Renal cortical epithelial cell (primary cell): Measurements from ENCODE around the gene PLCE1. TPM values are rescaled to one million over a fixed set of nuclear protein-coding genes. Genes with fewer than 3 reads are reported as not detected.
A peak's percentile ranks its signal among the peaks of the same experiment; 100 is the strongest.

Source experiments
- DNase-seq: peaks from one replicate; pipeline ENCODE4 v3.0.0-alpha.2; 2011; ENCODE audit warnings: low read depth
- total RNA-seq: library from RNA; depleted of rRNA; stranded (reverse); fragments of >200 nt; gene quantifications from 2 replicates; pipeline ENCODE4 v1.2.3, GENCODE V29; 2014

PLCE1 gene
- total RNA-seq, 1 donor from 2014 or later, result 4.4 TPM

DNA sequence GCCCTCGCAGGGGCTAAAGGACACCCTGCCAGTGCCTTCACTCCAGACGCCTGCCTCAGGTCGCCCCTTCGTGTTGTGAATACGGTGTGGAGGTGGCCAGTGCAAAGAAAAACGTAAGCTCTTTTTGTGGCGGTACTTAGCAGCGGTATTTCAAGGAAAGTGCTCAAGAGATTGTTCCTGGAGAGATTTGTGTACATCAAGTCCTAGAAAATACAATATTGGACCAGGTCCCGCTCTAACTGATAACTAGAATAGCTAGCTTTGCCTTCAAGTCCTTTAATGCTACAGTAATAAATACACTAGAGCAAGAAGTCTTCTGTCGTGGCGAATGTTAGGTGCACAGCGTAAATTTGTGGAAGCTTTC, 689 bp downstream of the PLCE1 start:
- DNase-seq, result no peak

DNA sequence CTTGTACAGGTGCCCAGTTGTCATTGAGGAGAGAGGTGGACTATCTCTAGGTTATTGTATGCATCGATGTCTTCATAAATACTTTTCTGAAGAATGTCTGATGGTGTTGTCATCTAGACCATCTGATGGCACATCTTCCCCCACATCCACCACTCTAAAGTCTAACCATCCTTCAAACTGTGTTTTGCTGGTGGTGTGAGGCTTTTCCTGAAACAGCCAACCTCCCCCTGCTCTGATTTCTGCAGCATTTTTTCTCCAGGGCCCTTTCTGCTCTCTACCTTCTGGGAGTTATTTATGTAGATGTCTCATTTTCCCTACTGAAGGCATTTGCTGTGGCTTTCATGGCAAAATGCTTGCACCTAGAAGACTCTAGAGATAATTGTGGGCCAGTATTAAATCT, 1.5 kb downstream of the PLCE1 start:
- DNase-seq, result no peak

DNA sequence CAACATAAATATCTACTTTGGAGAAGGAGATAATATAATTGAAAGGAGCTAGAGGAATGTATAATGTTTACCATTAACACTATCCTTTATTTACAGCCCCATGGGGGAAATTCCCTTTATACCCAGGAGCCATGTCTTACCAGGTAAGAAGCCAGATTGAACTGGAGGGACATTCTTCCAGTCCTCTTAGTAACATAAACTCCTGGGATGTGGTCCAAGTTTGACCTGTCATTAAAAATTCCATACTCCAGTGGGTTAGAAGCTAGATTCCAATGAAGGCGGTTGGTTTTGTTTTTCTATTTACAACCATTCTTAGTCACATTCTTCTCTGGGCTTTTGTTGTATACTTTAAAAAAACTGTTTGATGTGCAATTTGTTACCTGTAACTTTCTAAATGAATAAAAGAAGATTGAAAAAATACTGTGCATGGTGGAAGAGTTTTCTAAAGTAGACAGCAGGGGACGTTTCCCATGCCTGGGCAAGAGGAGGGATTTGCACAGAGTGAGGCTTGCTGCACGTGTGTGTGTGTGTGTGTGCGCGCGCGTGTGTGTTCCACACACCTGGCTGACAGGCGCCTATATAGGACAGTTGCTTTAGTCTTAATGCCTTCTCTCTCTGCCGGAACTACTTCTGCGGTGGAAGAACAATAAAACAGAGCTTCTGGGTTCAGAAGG, 2.0 kb downstream of the PLCE1 start:
- peak; percentile 94 for DNase-seq

DNA sequence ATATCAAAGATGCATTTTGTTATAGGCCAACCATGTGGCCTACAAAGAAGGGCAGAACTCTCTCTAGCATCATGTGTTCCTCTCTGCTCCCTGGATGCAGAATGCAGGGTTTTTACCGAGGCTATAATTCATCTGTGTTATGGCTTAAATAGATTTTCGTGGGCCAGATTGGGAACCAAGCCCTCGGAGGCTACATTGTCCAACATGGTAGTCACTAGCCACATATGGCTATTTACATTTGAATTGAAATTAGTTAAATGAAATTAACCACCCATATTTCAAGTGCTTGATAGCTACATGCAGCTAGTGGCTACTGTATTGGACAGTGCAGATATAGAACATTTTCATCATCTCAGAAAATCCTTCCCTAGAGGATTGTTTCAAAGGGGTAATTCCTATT, 2.8 kb downstream of the PLCE1 start:
- no peak for DNase-seq

DNA sequence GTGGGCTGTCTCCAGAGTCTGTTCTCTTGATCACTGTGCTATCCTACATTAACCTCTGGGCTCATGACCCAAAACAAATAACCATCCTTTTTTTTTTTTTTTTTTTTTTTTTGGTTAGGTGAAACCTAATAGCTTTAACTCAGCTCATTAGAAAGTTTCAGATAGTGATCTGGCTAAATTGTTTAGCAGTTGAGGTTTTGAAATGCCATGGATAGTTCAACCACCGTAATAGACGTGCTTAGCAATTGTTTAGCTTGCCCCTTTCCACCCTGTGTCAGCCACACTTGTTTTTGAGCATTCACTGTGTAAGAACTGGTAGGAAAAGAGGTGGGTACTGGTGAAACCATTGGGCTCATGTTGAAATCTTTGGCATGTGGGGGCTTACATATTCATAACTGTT, 3.8 kb downstream of the PLCE1 start:
- no peak for DNase-seq

DNA sequence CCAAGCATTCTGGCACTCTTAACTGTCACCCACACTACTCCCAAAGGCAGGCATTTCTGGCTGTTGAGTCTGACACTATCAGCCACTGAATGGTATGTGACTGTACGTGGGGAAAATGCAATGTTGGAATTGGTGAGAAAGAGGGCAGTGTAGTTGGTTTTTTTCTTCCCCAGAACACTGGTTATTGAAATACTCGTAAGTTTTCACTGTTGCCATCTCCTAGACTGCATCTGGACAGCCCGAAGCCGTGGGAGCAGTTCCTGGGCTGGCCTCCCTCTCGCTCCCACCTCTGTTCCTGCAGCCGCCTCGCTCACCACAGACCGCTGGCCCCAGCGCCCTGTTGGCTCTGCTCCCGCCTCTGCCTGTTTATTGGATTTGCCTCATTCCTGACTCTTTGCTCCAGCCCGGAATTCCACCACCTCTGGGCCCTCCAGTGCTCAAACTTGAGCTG, 5.7 kb downstream of the PLCE1 start:
- DNase-seq, result no peak

DNA sequence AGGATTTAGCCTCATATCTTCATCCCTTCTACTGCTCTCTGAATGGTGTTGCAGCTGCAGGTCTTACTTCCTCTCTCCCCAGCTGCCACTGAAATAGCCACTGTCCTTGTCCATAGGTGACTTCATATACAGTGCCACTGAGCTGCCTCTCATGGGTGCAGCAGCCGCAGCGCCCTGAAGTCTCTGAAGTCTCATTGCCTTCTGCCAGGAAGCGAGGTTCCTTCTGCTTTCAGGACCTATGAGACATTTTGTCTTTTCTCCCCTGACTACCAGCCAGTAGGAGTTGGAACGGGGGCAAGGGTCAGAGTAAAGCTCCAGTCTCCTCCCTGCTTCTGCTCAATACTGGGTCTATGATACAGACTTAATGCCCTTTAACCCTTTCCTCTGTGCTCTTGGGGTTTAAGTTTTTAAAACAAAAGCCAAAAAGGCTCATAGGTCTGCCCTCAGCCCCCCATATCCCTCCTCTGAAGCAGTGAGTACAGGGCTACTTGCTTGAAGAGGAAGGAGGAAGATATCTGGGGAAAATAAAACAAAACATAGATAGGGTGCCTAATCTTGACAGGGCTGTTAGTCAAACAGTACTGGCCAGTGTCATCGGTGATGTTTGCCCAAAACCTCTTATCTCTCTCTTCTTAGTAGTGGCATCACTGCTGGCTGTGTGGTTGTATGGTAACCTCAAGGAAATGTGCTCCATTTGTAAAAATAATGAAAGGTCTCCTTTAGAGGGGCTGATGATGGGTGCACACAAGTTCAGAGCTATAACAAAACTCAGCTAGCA, 7.1 kb downstream of the PLCE1 start:
- DNase-seq, result no peak

DNA sequence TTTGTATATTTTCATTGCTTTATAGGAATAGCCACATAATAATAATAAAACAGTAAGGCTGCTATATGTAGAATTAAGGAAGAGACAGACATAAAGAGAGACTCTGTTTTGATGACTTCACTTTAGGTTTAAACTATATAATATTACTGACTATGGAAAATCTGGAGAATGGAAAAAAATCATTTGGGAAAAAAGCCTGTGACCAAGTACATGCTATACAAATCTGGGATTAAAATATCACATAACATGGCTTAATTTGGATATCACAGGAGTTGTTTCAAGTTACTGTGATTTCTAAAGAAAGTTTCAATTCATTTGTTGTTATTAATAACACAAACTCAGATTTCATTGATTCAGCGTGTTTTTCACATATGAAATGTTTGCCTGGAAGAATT, 7.7 kb downstream of the PLCE1 start:
- DNase-seq, result no peak

DNA sequence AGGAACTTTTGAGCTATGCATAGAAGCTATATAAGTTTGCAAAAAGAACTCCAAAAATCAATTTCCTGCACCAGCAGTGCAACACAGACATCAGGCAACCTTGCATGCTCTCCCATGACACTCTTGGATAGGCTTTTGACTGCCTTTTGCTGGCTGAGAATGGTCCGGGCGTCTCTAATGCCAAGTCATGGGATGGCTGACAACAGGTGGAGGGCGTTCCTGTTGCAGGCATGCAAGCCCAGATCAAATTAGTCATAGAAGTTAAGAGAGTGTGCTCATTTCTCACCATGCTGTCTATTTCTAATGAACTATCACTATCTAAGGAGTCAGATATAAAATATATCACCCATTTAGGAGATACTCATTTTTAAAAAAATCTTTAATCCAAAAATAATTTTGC, 8.4 kb downstream of the PLCE1 start:
- DNase-seq, result no peak

DNA sequence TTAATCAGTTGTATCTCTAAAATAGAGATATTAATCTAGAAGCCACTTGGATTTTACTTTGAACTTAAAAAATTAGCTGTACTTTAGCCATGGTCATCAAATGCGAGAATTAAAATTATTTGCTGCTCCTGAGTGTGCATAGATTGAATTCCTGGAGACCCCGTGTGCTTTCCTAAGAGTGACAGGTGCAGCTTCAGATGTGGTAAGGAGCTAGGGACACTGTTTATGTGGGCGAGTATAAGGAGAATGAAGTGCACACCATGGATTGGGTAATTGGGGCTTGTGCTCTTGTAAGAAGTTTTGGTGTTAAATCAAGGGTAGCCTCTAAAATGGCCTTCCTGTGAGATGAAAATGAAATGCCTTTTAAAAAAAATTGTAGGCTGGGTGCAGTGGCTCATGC, 9.8 kb downstream of the PLCE1 start:
- DNase-seq, result no peak

DNA sequence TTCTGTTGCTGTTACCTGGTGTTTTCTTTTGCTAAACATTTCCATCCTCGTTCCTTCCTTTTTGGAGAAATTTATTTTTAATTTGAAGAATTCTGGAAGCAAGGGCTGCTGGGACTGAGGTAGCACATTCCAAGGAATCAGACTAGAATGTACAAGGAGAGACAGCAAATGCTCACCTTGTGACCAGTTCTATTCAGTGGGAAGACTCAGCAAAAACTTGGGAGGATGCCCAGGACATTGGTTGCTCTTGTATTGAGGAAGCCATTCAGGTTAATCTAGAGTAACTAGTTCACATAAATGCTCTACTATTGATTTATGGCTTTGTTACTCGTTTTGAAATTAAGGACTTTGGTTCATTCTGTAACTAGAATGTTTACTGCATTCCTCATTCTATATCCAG, 11.3 kb downstream of the PLCE1 start:
- DNase-seq, result peak; percentile 65

DNA sequence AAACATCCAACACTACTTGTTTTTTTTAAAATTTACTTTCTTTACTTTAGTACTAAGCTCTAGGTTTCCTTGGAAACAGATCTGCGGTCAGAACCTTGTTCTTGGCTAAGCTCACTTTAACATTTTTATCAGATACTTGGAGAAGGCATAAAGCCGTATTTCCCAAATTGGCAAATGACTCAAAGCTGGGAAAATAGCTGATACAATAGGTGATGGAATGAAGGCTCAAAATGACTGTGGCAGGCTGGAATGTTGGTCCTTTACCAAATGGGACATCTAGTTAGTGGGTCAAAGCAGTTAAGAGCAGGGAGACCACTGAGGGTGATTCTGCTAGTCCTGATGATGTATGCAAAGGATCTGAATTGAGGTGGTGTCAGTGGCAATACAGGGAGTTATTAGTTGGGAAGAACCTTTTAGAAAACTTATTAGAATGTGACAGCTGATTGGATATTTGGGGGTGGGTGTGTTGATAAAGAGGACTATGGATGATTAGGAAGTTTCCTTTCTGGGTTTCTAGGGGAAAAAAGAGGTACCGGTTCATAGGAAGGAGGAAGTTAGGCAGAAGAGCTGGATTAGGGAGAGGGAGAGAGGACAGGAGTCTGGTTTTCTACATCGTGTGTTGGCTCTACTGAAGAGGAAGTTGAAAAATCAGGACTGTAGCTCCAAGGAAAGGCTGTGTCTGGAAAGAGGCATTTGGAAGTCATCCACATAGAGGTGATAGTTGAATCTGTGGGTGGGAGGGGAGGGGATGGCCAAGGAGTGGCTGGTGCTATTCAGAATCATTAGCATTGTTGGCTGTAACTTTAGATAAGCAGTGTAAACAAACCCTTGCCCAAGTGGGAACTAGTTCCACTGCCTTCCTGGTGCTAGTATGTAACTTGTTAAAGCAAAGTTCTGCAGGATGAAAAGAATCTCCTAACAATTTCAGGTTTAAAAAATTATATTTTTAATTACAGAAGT, 13.1 kb downstream of the PLCE1 start:
- peak; percentile 52 for DNase-seq

DNA sequence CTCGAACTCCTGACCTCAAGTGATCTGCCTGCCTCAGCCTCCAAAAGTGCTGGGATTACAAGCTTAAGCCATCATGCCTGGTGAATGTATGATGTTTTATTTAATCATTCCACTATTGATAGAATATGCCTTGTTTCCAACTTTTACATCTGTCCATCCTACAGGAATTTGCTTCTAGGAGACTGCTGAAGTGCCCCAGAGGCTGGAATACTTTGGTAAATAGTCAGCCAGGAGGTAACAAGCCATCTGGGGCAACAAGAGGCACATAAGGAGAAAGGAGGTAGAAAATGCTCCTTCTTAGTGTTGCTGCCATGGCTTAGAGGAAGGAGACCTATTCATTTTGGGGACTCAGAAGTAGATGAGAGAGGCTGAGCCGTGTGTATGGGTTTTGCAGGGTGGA, 14.8 kb downstream of the PLCE1 start:
- DNase-seq, result no peak

DNA sequence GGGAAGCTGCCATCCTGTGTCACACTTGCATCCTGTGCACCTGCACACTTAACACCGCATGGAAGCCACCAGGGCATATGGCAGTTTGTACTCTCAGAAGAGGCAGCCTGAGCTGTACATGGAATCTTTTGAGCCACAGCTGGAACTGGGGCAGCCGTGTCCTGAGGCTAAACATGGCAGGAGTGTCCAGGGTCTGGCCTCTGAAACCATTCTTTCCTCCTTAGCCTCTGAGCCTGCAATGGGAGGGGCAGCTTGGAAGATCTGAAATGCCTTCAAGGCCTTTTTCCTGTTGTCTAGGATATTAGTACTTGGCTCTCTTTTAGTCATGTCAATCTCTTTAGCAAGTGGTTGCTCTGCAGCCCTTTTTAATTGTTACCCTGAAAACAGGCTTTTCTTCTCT, 16.4 kb downstream of the PLCE1 start:
- DNase-seq, result no peak

DNA sequence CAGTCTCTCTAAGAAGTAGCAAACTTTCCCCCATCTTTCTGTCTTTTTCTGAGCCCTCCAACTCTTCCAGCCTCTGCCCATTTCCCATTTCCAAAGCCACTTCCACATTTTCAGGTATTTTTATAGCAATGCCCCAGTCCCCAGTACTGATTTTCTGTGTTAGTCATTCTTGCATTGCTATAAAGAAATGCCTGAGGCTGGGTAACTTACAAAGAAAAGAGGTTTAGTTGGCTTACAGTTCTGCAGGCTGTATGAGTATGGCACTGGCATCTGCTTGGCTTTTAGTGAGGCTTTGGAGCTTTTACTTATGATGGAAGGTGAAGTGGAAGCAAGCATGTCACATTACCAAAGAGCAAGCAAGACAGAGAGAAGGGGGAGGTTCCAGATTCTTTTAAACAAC, 17.2 kb downstream of the PLCE1 start:
- peak; percentile 36 for DNase-seq

DNA sequence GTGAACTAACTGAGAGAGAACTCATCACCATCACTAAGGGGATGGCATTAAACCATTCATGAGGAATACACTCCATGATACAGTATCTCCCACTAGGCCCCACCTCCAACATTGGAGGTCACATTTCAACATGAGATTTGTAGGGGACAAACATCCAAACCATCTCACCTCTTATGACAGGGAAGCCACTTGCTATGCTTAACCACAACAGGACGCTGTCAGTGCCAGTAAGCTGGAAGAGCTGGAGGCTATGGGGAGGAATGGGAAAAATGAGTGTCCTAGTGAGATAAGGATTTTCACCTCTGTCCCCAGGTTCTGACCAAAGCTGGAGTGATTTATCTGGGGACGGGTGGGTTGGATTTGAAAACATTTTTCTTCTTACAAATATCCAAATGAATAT, 17.6 kb downstream of the PLCE1 start:
- no peak for DNase-seq

DNA sequence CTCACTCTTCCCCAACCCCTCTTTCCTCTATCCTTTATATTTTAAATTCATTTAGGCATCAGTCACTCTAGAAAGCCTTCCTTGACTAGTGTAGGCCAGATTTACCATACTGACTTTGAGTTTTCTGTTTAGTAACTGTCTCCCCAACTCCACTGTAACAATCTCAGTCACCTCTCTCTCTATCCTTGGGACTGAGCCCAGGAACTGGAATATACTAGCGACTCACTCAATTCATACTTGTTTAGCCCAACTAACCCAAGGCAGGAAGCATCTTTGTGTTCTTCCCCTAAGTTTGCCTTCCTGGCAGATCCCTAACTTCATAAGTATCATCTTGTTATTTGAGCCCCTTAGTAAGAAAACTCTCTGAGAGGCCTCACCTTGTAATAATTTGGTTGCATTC, 19.1 kb downstream of the PLCE1 start:
- DNase-seq, result no peak

DNA sequence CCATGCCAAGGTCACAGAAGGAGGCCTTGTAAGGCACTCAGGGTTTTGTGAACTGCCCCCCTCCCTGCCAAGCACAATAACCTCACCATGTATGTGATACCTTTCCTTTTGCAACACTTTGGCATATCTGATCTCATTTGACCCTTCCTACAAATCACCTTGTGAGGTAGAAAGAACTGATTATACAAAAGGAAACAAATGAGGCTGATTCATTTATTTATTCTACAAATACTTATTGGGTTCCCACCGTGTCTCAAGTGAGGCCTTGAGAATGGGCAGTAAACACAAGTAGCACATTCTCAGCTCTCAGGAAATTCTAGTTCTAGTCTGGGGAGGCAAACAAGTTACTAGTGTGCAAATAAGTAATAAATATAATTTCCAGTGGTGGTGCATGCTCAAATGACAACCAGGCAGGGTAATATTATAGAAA, 19.6 kb downstream of the PLCE1 start:
- DNase-seq, result no peak

DNA sequence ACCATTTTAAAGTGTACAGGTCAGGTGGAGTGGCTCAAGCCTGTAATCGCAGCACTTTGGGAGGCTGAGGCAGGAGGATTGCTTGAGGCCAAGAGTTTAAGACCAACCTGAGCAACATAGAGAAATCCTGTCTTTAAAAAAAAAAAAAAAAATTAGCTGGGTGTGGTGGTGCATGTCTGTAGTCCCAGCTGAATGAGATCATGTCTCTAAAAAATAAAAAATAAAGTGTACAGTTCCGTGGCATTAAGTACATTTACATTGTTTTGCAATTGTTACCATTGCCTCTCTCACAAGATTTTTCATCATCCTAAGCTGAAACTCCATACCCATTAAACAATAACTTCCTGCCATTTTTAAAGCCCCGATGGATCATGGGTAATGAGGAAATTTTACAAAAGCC, 20.6 kb downstream of the PLCE1 start:
- no peak for DNase-seq

DNA sequence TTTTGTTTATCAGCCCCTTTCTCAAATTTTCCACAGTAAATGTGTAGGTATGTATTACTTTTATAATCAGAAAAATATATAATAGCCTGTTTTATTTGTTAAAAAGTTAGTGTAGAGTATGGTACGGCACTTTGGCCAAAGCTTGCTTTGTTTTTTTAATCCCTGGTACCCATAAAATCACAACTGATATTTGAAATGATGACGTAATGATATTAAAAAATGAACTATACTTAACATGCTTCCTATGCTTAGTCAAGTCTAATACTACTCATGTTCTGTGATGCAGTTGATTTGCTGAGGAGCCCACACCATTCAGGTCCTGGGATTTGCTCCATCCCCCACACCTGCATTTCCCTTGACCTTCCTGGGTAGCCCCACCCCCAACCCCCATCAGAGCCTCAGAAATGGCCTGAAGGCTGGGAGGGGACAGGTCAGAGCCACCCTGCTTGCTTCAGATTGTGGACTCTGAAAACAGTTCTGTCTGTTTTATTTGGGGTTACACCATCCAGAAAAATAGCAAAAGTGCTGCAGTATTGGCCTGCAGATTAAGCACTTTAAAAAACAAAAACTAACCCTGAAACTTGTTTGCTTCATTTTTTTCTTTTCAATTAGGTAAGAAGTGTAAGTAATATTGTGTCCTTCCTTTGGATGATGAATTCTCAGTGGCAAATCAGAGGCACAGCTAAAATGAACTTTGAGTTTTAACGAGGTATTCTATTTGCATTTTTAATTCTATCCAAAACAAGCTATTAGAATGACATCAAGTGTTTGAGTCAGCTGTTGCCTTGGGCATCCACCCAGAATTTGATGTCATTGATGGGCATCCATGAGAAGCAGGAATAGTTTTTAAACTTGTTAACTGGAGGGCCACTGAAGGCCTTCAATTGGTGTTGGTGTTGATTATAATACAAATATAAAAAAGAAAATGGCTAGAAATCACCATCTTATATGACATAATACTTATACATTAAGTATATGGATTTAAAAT, 23.3 kb downstream of the PLCE1 start:
- no peak for DNase-seq

DNA sequence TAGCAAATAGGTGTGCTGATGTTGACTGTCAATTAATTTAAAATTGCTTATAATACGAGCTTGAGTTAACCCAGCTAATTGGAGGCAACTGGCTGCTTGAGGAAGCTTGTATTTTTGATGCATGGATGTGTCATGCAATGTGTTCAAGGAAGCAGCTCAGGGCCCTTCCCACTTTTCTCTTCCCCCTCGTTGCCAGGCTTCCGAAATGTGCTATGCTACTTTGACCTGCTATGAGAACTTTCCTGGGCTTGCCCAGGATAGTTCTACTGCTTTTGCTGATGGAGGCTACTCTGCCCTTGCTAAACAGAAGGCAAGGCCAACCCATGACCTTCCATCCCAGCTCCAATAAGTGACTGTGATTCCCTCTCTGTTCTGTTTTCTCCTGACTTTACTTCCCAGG, 24.4 kb downstream of the PLCE1 start:
- no peak for DNase-seq
